MM.1S (cell line): Measurements from ENCODE around the gene SPOP.

Experiments
- DNase-seq: peaks from one replicate; pipeline ENCODE4 v3.0.0-alpha.2; 2015
- H2AFZ ChIP-seq: fragments of 300-600 bp; sonication (generic); 2 replicates; pipeline ENCODE4 v1.6.0; 2016; ENCODE audit warnings: antibody characterized with exemption, low read length
- H3F3A ChIP-seq: fragments of 300-600 bp; sonication (generic); 2 replicates; pipeline ENCODE4 v1.6.1; 2016; ENCODE audit warnings: mild to moderate bottlenecking, antibody characterized with exemption, low read length, moderate library complexity, mixed read lengths; ENCODE audit not compliant: insufficient read depth
- H3K27ac ChIP-seq: fragments of 300-600 bp; sonication (generic); 2 replicates; pipeline ENCODE4 v1.5.1; 2016; ENCODE audit warnings: mild to moderate bottlenecking, low read length
- H3K27me3 ChIP-seq: fragments of 300-600 bp; sonication (generic); replicated peaks from 2 replicates; pipeline ENCODE4 v1.6.0; 2016; ENCODE audit warnings: low read length; ENCODE audit not compliant: insufficient read depth
- H3K36me3 ChIP-seq: fragments of 300-600 bp; sonication (generic); replicated peaks from 2 replicates; pipeline ENCODE4 v1.6.1; 2016; ENCODE audit warnings: mild to moderate bottlenecking, low read length, mixed read lengths; ENCODE audit not compliant: insufficient read depth
- H3K4me1 ChIP-seq: fragments of 300-600 bp; sonication (generic); 2 replicates; pipeline ENCODE4 v1.6.1; 2016; ENCODE audit warnings: low read length, mixed read lengths
- H3K4me2 ChIP-seq: fragments of 300-600 bp; sonication (generic); 2 replicates; pipeline ENCODE4 v1.6.0; 2016; ENCODE audit warnings: low read depth, low read length
- H3K4me3 ChIP-seq: fragments of 300-600 bp; sonication (generic); 2 replicates; pipeline ENCODE4 v1.5.1; 2016; ENCODE audit warnings: low read length, mixed read lengths
- H3K79me2 ChIP-seq: fragments of 300-600 bp; sonication (generic); 2 replicates; pipeline ENCODE4 v1.6.1; 2016; ENCODE audit warnings: mixed run types, low read length, mixed read lengths
- H3K9ac ChIP-seq: fragments of 300-600 bp; sonication (generic); 2 replicates; pipeline ENCODE4 v1.6.1; 2016; ENCODE audit warnings: low read length, mixed read lengths
- H3K9me2 ChIP-seq: fragments of 300-600 bp; sonication (generic); replicated peaks from 2 replicates; pipeline ENCODE4 v1.6.1; 2016; ENCODE audit warnings: mild to moderate bottlenecking, low read length, mixed read lengths; ENCODE audit not compliant: insufficient read depth
- H3K9me3 ChIP-seq: fragments of 300-600 bp; sonication (generic); replicated peaks from 2 replicates; pipeline ENCODE4 v1.6.1; 2016; ENCODE audit warnings: mild to moderate bottlenecking, low read length, mixed read lengths; ENCODE audit not compliant: insufficient read depth
- H4K20me1 ChIP-seq: fragments of 300-600 bp; sonication (generic); 2 replicates; pipeline ENCODE4 v1.6.1; 2016; ENCODE audit warnings: mild to moderate bottlenecking, low read length, moderate library complexity, mixed read lengths; ENCODE audit not compliant: insufficient read depth
- EZH2 ChIP-seq: fragments of 300-600 bp; sonication (generic); optimal IDR thresholded peaks from 2 replicates; pipeline ENCODE3; 2017; ENCODE audit warnings: low read depth, mild to moderate bottlenecking, antibody characterized with exemption, low read length, mixed read lengths
- EZH2phosphoT487 ChIP-seq: fragments of 300-600 bp; sonication (generic); IDR thresholded peaks from 2 replicates; pipeline ENCODE4 v1.6.1; 2018; ENCODE audit warnings: antibody characterized with exemption, low read length
- TF ChIP-seq, protein P1 (sequence below): fragments of 300-600 bp; sonication (generic); IDR thresholded peaks from 2 replicates; pipeline ENCODE4 v1.5.1; 2016; ENCODE audit warnings: antibody characterized with exemption, low read length, mixed read lengths

The SPOP gene

DNA sequence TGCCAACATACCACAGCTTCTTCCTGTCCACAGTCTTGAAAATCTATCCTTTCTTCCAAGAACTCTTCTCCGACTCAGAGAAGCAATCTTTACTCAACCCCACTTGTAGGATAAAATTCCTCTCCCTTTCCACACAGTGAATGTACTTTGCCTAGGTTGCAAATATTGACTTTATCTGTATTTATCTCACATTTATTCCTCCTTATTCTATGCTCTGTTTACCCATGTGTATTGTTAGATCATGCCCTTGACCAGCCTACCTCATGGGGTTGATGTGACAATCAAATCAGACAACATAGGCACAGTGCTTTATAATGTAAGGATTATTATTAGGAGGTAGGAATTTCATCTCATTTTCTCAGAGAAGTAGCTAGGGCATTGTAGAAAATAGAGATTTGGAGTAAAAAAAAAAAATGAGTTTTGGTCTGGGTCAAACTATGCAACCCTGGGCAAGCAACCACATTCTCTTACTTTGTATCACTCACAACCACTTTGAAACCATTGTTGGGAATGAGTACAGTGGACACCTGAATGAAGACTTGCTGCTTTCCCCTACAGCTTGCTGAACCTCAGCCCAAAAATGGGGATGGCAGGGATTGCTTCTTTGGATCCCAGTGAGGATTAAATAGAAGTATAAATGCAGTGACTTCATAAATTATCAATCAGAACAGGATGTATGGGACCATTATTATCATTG is 38.9 kb upstream of the SPOP start:
- DNase-seq, result no peak
- H3K9me3 ChIP-seq, result no peaks in the 10 kb centered on the region
- no peak overlapping the region for H2AFZ ChIP-seq
- no peak overlapping the region for H3K9ac ChIP-seq
- H3K9me2 ChIP-seq, result no peaks in the 10 kb centered on the region
- H3K4me1 ChIP-seq, result no peaks in the 10 kb centered on the region
- TF ChIP-seq EZH2phosphoT487 (no peak), EZH2 (no peak)
- TF ChIP-seq, protein P1, sequence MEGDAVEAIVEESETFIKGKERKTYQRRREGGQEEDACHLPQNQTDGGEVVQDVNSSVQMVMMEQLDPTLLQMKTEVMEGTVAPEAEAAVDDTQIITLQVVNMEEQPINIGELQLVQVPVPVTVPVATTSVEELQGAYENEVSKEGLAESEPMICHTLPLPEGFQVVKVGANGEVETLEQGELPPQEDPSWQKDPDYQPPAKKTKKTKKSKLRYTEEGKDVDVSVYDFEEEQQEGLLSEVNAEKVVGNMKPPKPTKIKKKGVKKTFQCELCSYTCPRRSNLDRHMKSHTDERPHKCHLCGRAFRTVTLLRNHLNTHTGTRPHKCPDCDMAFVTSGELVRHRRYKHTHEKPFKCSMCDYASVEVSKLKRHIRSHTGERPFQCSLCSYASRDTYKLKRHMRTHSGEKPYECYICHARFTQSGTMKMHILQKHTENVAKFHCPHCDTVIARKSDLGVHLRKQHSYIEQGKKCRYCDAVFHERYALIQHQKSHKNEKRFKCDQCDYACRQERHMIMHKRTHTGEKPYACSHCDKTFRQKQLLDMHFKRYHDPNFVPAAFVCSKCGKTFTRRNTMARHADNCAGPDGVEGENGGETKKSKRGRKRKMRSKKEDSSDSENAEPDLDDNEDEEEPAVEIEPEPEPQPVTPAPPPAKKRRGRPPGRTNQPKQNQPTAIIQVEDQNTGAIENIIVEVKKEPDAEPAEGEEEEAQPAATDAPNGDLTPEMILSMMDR, result no peak
- peaks cover 8% of the 10 kb centered on the region for H3K79me2 ChIP-seq
- no peak overlapping the region for H3K27ac ChIP-seq
- H3K27me3 ChIP-seq, result no peaks in the 10 kb centered on the region
- no peak overlapping the region for H3K4me3 ChIP-seq
- H4K20me1 ChIP-seq, result no peaks in the 10 kb centered on the region
- no peaks in the 10 kb centered on the region for H3F3A ChIP-seq
- H3K4me2 ChIP-seq, result no peak overlapping the region
- peaks cover 23% of the 10 kb centered on the region for H3K36me3 ChIP-seq

DNA sequence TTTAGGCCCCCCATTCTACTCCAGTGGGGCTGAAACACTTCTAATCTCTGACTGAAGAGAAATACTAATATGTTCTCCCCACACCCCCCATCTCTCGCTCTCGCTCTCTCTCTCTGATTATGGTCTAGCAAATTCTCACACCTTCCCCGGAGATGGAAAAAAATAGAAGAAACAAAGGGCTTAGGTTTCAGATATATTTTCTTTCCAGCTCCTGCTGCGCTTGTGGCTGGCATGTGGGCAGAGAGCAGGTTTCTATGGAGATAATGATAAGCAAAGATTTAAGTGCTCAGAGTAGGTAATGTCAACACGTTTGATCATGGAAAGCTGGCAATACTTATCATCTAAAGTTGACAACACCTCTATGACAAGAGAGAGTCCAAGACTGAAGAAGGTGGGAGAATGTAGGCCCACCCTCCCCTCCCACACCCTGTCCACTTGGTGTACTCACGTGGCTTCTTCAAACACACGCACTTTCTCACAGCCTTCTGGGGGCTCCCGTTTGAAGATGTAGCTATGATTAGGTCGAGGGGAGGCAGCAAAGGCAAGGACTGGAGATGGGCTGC is 37.9 kb upstream of the SPOP start:
- Histone ChIP-seq H4K20me1 (no peaks in the 10 kb centered on the region), H3K9ac (no peak overlapping the region), H3K27ac (no peak overlapping the region), H3K9me3 (no peaks in the 10 kb centered on the region), H3K79me2 (peaks cover 8% of the 10 kb centered on the region), H3K4me2 (no peak overlapping the region), H2AFZ (no peak overlapping the region), H3F3A (no peaks in the 10 kb centered on the region), H3K9me2 (no peaks in the 10 kb centered on the region), H3K4me3 (no peak overlapping the region), H3K36me3 (peaks cover 23% of the 10 kb centered on the region), H3K4me1 (no peaks in the 10 kb centered on the region), H3K27me3 (no peaks in the 10 kb centered on the region)
- TF ChIP-seq, protein P1, result no peak
- TF ChIP-seq EZH2, result no peak
- TF ChIP-seq EZH2phosphoT487, result no peak
- DNase-seq, result no peak

DNA sequence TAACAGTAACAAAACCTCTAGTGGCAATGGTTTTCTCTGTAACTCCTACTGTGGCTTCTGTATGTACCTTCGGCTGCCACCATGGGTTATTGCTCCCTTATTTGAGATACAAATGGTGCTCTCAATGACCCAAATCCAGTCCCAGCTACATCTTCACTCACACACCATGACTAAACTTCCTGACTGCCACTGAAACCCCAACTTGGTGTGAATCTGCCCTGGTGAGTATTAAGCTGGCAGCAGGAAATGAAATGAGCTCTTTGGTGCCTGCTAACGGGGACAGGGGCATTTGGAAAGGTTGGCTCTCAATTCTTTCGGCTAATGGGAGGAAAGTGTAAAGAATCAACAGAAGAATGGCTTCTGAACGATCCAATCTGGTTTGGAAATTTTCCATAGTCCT is 37.3 kb upstream of the SPOP start:
- Histone ChIP-seq H3K27me3 (no peaks in the 10 kb centered on the region), H3K9me2 (no peaks in the 10 kb centered on the region), H3K79me2 (peaks cover 6% of the 10 kb centered on the region), H3K27ac (no peak overlapping the region), H3K4me1 (no peaks in the 10 kb centered on the region), H4K20me1 (no peaks in the 10 kb centered on the region), H3F3A (0 out of 2 replicates have a peak, but pooled peaks cover 1% of the 10 kb centered on the region), H3K9ac (no peak overlapping the region), H3K9me3 (no peaks in the 10 kb centered on the region), H3K4me2 (no peak overlapping the region), H3K4me3 (no peak overlapping the region), H3K36me3 (peaks cover 23% of the 10 kb centered on the region), H2AFZ (no peak overlapping the region)
- TF ChIP-seq, protein P1, result no peak
- no peak for TF ChIP-seq EZH2
- TF ChIP-seq EZH2phosphoT487, result no peak
- no peak for DNase-seq
